Left renal pelvis (tissue), 4 donors: ENCODE results near the gene INHBE. TPM values are rescaled to one million over a fixed set of nuclear protein-coding genes. Genes with fewer than 3 reads are reported as not detected.
"Not testable (repeated sequence)": the region's sequence is repeated elsewhere in the genome, so short reads cannot be mapped to it uniquely, and the experiment has no call there.

Experiments
- DNase-seq, 4 donors: peaks; one replicate each; pipeline ENCODE4 v3.0.0-alpha.2; 2013; ENCODE audit warnings: low read depth in 4 of 4, low spot score in 3 of 4
- polyA plus RNA-seq, 4 donors: library from polyadenylated mRNA; unstranded; fragments of 120-200 nt; gene quantifications; one replicate each; pipeline ENCODE4 v1.2.1, GENCODE V29; 2013; ENCODE audit not compliant: insufficient read length in 4 of 4

The INHBE gene
- polyA plus RNA-seq, 4 donors: 0.36 to 0.78 (median 0.72) TPM

- DNase-seq: no peak
Measured at GRCh38 chr12:57439762-57440266, 15.3 kb upstream of the INHBE start.

DNA sequence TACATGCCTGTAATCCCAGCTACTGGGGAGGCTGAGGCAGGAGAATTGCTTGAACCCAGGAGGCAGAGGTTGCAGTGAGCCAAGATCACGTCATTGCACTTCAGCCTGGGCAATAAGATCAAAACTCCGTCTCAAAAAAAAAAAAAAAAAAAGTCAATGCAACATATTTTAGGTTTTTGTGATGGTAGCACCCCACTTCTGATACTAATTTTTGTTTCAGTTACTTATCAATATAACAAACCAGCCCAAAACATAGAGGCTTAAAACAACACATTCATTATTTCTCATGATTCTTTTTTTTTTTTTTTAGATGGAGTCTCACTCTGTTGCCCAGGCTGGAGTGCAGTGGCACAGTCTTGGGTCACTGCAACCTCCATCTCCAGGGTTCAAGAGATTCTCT is 13.7 kb upstream of the INHBE start:
- DNase-seq: not testable (repeated sequence)

GRCh38 chr12:57441846-57442427 is 13.2 kb upstream of the INHBE start:
- no peak for DNase-seq

GRCh38 chr12:57444337-57444736 is 10.8 kb upstream of the INHBE start:
- DNase-seq: not testable (repeated sequence)

- DNase-seq: no peak
Measured at GRCh38 chr12:57444744-57445143, 10.4 kb upstream of the INHBE start.

DNA sequence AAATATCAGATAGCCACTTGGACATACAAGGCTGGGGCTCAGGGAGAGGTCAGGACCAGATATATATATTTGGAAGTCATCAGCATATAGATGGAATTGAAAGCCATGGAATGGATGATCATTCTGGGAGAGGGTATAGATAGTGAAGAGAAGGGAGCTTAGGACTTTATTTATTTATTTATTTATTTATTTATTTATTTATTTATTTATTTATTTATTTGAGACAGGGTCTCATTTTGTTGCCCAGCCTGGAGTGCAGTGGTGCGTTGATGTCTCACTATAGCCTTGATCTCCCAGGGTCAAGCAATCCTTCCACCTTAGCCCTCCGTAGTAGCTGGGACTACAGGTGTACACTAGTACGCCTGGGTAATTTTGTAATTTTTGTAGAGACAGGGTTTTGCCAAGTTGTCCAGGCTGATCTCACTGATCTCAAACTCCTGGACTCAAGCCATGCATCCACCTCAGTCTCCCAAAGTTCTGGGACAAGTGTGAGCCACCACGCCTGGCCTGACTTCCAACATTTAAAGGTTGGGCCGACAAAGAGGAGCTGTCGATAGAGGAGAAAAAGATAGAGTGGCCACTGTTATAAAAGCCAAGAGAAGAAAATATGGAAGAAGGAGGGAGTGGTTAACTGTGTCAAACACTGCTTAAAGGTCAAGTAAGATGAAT is 8.7 kb upstream of the INHBE start:
- no peak for DNase-seq

DNA sequence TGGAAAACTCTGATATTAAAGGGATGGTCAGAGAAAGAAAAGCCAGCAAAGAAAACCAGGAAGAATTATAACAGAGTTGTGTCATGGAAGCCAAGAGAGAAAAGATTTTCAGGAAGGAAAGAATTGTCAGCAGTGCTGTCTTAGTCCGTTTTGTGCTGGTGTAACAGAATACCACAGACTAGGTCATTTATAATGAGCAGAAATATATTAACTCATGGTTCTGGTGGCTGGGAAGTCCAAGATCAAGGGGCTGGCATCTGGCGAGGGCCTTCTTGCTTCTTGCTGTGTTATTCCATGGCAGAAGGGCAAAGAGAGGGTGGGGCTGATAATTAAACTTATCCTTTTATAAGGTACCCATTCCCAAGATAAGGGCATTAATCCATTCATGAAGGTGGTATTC is 6.4 kb upstream of the INHBE start:
- DNase-seq: no peak

DNA sequence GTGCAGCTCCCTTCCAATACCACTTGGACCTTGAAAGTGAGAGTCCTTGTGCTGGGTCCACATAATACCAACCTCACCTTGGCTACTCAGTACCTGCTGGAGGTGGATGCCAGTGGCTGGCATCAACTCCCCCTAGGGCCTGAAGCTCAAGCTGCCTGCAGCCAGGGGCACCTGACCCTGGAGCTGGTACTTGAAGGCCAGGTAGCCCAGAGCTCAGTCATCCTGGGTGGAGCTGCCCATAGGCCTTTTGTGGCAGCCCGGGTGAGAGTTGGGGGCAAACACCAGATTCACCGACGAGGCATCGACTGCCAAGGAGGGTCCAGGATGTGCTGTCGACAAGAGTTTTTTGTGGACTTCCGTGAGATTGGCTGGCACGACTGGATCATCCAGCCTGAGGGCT is 5.7 kb upstream of the INHBE start:
- no peak for DNase-seq

- no peak for DNase-seq
Measured at GRCh38 chr12:57450057-57450456, 5.0 kb upstream of the INHBE start.

DNA sequence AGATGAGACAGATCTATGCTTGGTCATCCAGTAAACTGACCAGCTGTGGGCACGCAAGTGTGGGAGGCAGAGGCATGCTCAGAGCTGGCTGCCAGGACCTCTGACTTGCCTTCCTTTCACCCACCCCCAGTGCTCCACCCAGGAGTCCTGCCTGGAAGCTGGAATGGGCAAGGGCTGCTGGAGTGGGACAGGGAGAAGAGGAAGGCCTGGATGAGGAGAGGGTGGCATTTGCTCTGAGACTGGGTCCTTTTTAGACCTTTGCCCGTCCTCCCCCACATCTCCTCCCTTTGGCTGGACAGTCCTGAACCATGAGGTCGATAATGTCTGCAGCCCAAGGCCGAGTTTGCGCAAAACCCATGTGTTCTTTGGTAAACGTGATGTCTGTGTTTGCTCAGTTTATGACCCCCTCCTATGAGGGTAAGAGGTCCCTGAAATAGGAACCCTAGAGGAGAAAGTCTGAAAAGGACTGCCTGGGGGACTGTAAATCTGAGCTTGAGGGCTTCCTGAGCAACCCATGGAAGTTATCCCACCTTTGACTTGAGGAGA is 3.8 kb upstream of the INHBE start:
- no peak for DNase-seq

- no peak for DNase-seq
Measured at GRCh38 chr12:57452181-57452936, 2.7 kb upstream of the INHBE start.

DNA sequence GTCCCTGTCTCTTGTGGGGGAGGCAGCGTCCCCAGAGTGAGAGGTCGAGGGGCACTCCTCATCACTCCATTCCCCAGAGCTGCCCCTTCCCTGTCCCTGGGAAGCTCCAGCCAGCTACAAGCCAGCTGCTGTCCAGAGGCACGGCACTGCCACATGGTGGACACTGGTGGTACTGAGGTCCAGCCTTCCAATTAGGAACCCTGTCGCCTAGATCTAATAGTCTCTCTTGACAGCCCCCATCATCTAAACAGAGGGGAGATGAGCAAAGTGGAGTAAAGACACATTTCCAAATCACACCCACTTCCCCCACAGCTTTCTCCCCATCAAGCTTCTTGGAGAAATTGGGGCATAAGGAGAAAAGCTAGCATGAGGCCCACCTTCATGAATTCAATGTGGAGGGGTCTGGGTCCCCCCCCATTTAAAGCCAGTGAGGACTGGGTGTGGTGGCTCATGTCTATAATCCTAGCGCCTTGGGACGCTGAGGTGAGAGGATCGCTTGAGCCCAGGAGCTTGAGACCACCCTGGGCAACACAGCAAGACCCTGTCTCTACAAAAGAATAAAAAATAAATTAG is 2.1 kb upstream of the INHBE start:
- DNase-seq: no peak

DNA sequence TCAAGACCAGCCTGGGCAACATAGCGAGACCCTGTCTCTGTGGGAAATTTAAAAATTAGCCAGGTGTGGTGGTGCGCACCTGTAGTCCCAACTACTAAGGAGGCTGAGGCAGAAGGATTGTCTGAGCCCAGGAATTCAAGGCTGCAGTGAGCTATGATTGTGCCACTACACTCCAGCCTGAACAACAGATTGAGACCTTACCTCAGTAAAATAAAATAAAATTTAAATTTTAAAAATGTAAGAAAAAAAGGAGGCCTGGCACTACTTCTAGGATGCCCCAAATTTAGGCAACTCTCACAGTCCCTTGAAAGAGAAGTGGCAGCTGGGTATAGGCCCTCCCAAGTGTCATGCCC is 918 bp upstream of the INHBE start:
- no peak for DNase-seq

GRCh38 chr12:57455374-57456144 is 452 bp downstream of the INHBE start:
- DNase-seq: no peak

- DNase-seq: no peak
Measured at GRCh38 chr12:57456145-57456700, 1.1 kb downstream of the INHBE start.

GRCh38 chr12:57456737-57457490 is 1.8 kb downstream of the INHBE start:
- DNase-seq: no peak

DNA sequence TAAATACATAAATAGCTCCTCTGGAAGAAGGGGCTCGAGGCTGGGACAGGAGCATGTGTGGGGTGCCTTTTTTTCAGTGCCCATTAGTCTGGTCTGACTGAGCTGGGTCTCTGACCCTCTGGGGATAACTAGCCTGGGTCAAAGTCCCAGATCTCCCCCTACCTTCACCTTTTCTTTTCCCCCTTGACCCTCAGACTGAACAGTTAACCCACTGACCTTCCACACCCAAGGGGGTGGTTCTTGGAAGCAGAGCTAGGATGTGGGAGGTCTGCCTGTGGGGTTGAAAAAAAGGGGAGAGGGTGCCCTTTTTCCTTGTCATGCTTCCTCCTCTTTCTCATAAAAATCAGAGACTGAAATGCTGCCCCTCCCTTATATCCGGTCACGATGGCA is 3.6 kb downstream of the INHBE start:
- no peak for DNase-seq

DNA sequence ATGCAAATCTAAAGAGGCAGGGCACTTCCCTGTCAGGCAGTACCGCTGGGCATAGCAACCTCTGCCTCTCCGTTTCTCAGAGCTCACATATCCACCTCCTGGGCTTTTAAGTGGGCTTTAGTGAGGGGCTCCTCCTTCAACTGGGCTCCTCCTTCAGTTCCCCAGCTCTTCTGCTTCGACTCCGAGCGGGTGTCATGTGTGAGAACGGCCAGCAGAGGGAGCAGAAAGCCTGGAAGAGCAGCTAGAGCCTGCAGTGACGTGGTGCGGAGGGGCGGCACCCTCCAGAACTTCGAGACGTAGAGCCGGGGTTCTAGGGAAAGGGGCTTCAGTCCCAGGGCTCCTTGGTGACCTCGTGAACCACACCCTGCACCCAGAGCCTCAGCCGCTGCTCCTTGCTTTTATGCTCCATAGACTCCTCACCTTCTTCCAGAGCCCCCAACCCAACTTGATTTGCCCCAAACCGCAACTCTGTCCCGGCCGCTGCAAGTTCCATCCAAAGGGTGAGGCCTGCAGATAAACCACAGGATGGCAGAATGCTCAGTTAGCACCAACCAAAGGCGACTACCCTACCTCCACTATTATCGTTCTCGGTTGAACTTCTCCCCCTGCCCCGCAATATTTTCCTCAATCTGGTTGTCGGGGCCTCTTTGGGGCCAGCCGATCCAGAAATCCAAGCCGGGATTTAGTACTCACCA is 4.1 kb downstream of the INHBE start:
- DNase-seq: peak; percentile 92 to 93 (median 92)
